ACHN (cell line): ENCODE data around the gene PROSER3.
A peak's percentile ranks its signal among the peaks of the same experiment; 100 is the strongest.

Experiments used
- DNase-seq: peaks from one replicate; pipeline ENCODE4 v3.0.0-alpha.2; 2015
- in situ Hi-C: cut with HindIII; loops from 2 replicates; pipeline ENCODE4 v1.10.0; 2017; ENCODE audit warnings: low sequenced_read_pairs, low pct_ligation_motif_present, low pct_unique_long_range_greater_than_20kb

PROSER3 gene

DNA sequence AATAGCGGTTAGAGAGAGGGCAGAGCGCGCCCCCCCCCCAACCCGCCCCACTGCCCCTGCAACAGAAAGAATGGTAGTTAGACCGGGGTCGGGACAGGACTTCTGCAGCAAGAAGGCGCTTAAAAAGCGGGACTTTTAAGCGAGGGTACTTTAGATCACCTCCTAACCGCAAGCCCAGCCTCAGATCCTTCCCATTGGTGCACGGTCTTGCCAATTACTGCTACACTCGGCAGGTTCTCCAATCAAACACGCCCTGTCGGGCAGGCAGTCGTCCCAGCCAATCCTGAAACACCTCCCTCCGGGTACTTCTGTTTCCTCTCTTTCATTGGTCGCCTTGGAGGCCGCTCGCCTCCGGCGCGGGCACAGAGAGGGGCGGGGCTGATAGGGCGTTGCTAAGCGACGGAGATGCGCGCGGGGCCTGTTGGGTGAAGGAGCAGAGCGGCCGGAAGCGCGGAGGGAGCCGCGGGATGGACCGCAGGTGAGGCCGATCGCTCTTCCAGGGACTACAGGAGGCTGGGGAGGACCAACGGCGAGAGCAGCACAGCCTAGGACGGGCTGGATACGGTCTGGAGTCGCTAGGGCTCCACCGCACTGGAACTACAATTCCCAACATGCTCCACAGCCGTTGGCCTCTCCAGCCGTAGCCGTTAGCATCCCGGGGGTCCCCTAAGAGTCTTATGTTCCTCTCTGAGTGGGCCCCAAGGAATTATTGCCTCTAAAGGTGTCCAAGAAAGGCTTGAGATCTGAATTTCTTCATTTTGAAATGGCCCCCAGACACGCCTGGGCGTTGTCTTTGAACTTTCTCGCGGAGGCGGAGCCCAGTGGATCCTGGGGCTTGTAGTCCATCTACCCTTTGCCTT is at the start of gene PROSER3:
Gene PROSER3 (plus strand): TSS at position 428 of the 860 bp plus-strand sequence. CDS start 40 bp downstream, at position 468.
- DNase-seq, result peak; percentile 98
- in situ Hi-C loops, result no loop called here

DNA sequence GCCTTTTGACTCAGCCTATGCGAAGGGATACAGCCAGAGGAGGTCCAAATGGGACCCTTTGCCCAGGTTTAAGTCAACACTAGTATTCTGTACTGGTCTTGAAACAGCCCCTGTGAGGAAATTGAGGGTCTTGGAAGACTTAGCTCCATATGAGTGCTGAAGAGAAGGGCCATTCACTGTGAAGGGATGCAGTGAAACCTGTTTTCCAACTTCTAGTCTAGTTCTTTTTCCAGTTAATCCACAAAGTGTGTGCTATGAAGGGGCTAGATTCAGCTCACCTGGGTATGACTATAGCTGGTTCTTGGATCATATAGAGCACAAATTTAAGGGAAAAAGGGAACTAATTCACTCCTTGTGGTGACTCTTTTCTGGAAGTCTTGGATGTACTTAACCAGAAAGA is 49.6 kb upstream of the PROSER3 start:
- in situ Hi-C loops, result no loop called here
- DNase-seq, result no peak

DNA sequence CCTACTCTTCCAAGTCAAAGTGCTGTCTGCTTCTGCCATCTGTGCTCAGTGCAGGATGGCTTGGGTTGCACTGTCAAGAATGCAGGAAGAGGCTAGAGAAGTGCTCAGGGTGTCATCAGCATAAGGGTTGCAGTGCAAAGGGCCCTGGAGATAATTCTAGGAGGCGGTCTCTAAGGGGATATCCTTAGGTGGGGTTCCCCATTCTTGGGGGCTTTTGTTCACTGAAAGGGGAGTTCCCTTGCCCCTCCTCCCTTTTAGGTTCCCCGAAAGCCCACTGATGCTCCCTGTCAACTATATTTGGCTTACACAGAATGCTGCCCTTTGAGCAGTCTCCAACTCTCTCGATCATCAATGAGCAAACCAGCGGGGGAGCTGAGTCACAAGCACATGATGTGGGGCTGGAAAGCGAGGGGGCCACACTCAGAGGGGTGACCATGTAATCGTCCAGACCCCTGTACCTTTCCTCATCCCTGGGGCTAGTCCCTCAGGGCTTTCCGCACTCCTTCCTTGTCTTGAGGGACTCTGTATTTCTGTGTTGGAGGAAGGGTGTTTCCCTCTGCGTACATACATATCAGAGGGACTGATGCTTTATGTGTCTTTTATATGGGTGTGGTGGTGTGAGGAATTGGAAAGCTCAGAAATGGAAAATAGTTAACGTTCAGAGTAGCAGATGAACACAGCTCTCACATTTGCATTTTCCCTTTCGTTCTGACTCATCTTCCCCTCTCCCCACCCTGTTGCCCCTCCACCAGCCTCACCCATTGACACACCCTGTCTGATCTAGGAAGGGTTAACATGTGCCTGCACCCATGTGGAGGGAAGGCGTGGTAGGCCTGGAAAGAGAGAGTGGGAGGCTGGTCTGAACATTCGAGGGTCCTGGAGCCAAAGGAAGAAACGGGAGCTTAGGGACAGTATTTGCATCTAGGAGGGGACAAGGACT is 46.9 kb upstream of the PROSER3 start:
- no peak for DNase-seq
- in situ Hi-C loops, result no loop called here

DNA sequence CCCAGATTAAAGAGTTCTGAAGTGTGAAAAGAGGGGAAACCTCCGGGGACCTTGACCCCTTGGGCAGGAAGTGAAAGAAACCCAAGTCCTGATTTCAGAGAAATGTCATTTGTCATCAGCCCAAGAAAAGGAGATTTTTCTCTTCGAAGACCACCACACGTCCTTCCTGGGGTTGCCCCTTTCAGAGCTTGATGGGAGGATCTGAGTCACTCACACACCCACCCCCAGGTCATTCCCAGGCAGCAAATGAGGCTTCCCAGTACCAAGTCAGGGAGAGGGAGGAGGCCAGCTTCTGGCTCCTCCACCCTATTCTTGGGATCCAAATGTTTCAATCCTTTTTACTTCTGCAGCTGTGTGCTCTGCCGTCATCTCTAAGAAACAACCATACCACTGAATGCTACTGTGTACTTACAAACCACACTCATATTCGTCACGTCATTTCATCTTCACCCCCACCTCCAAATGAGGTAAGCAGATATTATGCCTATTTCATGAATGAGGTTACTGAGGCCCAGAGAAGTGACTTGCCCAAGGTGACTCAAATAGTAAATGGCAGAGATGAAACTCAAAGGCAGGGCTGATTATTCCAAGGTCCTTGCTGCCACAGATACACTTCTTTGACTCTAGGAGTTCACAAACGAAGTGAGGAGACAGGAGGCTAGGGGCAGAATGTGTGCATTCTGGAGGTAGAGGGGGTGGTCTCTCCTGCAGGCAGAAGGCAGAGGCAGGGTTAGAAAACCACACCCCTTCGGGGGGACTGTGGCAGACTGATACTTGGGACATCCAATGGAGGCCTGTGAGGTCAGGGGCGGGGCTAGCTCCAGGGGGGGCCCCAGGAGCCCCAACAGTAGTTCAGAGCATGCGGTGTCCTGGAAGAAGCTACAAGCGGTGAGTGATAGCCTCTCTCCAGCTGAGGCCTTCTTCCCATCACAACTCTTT is 45.1 kb upstream of the PROSER3 start:
- no peak for DNase-seq
- in situ Hi-C loops, result no loop called here

DNA sequence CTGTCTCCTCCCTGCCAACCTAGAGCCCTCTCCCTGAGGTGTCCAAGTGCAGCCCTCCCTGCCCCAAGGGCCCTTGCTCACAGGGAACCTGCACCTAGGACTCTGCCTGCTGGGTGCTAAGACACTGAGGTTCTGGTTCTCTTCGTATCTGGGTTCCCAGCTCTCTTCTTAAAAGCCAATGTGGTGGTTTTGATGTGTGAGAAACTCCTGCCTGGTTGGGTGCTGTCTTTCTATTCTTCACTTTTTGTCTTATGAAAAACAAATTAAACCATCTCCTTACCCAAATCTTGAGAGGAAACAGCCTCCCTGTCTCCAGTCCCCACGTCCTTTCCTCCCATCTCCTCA is 44.5 kb upstream of the PROSER3 start:
- in situ Hi-C loops, result no loop called here

DNA sequence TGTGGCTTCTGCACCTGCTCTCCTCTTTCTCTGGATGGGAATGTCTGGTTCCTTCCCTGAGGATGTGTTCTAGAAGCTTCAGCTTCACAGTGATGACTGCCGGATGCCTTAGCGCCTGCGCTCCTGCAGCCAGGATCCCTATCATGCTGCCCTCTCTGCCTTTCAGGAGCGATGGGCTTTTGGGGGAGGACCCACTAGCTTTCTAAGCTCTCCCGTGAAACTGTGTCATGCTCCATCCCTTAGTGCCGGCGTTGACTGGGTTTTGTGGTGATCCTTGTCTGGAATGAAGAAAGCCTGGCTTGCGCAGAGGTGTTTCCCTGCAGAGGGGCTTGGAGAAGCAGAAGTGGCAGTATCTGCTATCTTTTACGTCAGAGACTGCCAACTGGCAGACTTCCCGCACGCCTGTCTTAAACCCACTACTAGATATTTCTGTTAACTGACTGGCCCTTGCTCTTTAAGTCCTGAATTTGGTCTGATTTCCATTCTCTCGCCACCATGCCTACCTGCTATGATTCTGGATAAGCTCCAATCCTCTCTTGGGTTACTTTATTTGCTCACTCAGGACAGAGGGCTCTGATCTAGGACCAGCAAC is 44.0 kb upstream of the PROSER3 start:
- no peak for DNase-seq
- in situ Hi-C loops, result no loop called here

More for the DNA sequence above, 44.5 kb upstream of the PROSER3 start:
- no peak for DNase-seq

DNA sequence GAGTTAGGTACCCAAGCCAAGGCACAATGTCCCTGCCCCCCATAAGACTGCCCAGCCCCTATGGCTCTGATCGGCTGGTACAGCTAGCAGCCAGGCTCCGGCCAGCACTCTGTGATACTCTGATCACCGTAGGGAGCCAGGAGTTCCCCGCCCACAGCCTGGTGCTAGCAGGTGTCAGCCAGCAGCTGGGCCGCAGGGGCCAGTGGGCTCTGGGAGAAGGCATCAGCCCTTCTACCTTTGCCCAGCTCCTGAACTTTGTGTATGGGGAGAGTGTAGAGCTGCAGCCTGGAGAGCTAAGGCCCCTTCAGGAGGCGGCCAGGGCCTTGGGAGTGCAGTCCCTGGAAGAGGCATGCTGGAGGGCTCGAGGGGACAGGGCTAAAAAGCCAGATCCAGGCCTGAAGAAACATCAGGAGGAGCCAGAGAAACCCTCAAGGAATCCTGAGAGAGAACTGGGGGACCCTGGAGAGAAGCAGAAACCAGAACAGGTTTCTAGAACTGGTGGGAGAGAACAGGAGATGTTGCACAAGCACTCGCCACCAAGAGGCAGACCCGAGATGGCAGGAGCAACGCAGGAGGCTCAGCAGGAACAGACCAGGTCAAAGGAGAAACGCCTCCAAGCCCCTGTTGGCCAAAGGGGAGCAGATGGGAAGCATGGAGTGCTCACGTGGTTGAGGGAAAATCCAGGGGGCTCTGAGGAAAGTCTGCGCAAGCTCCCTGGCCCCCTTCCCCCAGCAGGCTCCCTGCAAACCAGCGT is 43.2 kb upstream of the PROSER3 start:
- DNase-seq, result no peak
- in situ Hi-C loops, result no loop called here

DNA sequence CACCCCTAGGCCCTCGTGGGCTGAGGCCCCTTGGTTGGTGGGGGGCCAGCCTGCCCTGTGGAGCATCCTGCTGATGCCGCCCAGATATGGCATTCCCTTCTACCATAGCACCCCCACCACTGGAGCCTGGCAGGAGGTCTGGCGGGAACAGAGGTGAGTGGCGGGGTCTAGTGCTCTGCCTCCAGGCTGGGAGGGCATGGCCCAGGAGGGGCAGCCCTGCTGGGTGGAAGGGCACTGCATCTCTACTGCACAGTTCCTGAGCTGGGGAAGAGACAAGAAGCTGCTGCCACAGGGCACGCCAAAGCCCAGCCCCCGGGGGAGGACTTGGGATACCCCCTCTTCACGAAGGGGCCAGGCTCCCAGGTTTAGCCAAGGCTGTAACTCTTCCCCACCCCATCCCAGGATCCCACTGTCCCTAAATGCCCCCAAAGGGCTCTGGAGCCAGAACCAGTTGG is 42.6 kb upstream of the PROSER3 start:
- in situ Hi-C loops, result no loop called here
- no peak for DNase-seq

DNA sequence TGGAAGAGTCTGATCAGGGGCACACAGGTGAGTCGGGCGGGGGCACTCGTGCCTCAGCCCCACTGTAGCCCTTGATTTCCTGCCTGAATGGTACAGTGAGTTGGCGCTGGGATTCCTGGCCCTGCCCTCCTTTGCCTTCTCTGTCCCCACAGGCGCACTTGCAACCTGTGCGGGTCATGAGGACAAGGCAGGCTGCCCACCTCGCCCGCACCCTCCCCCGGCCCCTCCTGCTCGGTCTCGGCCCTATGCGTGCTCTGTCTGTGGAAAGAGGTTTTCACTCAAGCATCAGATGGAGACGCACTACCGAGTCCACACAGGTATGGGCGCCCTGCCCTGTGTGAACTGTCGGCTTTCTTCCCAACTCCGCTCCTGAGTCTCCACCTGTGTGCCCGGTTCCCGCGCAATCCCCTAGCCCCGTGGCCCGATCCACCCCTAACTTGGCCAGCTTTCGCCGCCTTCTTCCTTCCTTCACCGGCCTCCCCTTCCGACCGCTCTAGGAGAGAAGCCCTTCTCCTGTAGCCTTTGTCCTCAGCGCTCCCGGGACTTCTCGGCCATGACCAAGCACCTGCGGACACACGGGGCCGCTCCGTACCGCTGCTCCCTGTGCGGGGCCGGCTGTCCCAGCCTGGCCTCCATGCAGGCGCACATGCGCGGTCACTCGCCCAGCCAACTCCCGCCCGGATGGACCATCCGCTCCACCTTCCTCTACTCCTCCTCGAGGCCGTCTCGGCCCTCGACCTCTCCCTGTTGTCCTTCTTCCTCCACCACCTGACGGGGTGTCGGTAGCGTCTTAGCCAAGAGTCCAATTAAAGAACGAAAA is 41.8 kb upstream of the PROSER3 start:
- in situ Hi-C loops, result no loop called here
- DNase-seq, result no peak

DNA sequence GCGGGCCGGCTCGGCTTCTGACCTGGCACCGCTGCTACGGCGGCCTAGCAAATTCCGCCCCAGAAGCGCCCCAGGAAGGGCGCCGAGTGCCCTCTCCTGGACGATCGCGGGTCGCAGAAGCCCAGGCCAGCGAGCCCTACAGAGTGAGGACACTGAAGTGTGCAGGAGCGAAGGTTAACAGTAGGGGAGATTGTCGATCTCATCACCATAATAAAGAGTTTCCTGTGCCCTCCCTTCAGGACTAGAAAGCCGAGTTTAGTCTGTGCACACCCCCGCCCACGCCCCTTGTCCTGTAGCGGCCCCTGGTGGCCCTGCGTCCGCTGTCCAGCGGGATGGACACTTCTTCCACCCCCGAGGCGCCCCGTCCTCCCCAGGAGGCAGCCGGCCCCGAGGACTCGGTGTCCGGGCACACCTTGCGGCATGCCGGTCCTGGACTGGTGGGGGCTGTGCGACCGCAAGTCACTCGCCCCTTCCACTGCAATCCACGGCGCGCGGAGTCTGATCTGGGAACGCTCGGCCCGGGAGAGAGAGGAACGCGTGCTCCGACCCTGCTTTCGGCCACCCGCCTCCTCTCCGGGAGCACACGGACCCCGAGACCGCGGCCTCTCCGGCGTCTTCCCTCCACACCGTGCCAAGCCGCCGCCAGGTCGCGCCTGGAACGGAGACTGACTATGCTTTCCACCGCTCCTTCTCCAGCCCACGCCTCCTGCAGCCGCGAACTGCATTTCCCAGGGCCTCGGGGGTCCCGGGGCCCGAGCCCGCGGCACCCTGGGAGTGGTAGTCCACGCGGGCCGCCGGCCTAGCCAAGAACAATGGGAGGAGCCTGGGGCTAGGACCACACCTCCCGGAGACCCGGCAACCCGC is 40.9 kb upstream of the PROSER3 start:
- DNase-seq, result peak; percentile 83
- in situ Hi-C loops, result no loop called here

DNA sequence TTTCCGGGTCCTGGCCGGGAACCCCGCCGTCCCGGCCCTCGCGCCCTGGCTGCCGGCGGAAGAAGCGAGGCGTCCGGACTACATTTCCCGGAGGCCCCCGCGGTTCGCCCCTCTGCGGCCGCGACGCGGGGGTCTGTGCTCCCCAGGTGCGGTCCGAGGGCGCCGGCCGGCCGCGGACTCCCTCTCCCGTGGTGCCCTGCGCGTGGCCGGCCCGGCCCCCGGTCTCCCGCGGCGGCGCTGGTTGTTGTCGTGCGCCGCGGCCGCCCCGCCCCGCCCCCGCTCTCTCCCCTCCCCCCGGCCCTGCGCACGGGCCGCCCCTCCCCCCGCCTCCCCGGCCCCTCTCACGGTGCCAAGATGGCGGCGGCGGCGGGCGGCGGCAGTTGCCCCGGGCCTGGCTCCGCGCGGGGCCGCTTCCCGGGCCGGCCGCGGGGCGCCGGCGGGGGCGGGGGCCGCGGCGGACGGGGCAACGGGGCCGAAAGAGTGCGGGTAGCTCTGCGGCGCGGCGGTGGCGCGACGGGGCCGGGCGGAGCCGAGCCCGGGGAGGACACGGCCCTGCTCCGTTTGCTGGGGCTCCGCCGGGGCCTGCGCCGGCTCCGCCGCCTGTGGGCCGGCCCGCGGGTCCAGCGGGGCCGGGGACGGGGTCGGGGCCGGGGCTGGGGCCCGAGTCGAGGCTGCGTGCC is 40.2 kb upstream of the PROSER3 start, which contains the start of gene KMT2B:
Gene KMT2B (plus strand): TSS at position 339 of the 680 bp plus-strand sequence. CDS start 16 bp downstream, at position 355.
- peak; percentile 90 for DNase-seq
- in situ Hi-C loops, result no loop called here

DNA sequence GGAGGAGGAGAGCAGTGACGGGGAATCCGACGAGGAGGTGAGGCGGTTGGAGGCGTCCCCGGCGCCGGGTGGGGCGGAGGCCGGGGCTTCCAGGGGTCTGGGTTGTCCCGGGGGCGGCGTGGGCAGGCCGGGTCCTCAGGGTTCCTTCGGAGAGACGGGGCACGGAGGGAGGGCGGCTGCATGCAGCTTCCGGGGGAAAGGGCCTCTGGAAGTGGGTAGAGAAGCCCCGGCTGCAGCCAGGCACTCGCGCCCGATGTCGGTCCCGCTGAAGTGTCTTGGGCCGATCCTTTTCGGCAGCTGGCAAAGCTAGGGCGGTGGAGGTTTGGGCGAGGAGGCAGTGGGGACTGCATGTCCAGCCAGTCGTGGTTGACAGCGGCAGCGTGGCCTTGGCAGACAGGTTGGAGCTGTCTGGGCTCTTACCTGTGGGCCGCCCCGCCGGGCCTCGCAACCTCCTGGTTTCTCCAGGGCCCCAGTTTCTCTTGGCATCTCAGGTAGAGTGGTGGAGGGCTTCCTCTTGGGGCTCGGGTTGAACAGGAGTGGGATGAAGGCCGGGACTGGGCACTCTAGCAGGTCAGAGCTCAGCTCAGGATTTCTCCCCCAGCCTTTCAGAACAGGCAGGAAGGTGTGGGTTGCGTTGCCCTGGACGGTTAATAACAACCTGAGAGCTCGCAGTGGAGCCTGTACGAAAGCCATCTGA is 39.5 kb upstream of the PROSER3 start:
- DNase-seq, result peak; percentile 10

DNA sequence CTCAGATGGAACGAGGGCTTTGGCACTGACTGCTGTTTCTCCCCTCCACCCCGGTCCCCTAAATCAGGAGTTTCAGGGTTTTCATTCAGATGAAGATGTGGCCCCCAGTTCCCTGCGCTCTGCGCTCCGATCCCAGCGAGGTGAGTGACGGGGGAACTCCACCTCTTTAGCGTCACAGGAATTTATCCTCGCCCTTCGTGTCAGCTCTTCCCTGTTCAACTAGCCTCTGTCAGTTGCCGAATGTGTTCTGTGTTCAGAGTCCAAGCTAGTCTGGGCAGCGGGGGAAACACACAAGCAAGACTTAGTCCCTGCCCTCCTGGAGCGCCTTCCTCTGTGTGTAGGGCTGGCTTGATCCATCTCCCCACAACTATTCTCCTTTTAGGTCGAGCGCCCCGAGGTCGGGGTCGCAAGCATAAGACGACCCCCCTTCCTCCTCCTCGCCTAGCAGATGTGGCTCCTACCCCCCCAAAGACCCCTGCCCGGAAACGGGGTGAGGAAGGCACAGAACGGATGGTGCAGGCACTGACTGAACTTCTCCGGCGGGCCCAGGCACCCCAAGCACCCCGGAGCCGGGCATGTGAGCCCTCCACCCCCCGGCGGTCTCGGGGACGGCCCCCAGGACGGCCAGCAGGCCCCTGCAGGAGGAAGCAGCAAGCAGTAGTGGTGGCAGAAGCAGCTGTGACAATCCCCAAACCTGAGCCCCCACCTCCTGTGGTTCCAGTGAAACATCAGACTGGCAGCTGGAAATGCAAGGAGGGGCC is 38.4 kb upstream of the PROSER3 start:
- DNase-seq, result no peak
- in situ Hi-C loops, result no loop called here

More for the DNA sequence above, 39.5 kb upstream of the PROSER3 start:
- in situ Hi-C loops, result no loop called here

DNA sequence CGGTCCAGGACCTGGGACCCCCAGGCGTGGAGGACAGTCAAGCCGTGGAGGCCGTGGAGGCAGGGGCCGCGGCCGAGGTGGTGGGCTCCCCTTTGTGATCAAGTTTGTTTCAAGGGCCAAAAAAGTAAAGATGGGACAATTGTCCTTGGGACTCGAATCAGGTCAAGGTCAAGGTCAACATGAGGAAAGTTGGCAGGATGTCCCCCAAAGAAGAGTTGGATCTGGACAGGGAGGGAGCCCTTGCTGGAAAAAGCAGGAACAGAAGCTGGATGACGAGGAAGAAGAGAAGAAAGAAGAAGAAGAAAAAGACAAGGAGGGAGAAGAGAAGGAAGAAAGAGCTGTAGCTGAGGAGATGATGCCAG is 37.8 kb upstream of the PROSER3 start:
- in situ Hi-C loops, result no loop called here
- no peak for DNase-seq
